ENCODE data around the gene HJV.

HJV gene

GRCh38 chr1:145978471-145978853 lies 43.1 kb downstream of the HJV start:
- peak overlapping the region; percentile 84 for H3K27ac ChIP-seq
- no peak for TF ChIP-seq CTCF (conservative IDR thresholded peaks at IDR 0.05)
- TF ChIP-seq ZFX (IDR thresholded peaks at IDR 0.05), result no peak

GRCh38 chr1:145977486-145978470 lies 43.8 kb downstream of the HJV start:
- H3K27ac ChIP-seq, result no peak overlapping the region; the same call in 1 of the 2 replicates
- TF ChIP-seq CTCF (conservative IDR thresholded peaks at IDR 0.05) (peak; percentile 90), ZFX (IDR thresholded peaks at IDR 0.05) (no peak)

- H3K27ac ChIP-seq, result no peak overlapping the region
- TF ChIP-seq ZFX (IDR thresholded peaks at IDR 0.05) (no peak), CTCF (conservative IDR thresholded peaks at IDR 0.05) (no peak)
Measured at GRCh38 chr1:145977016-145977415, 44.5 kb downstream of the HJV start.

- TF ChIP-seq ZFX (IDR thresholded peaks at IDR 0.05) (no peak), CTCF (conservative IDR thresholded peaks at IDR 0.05) (no peak)
- no peak overlapping the region for H3K27ac ChIP-seq
Measured at GRCh38 chr1:145975216-145975615, 46.3 kb downstream of the HJV start.

- TF ChIP-seq CTCF (conservative IDR thresholded peaks at IDR 0.05), result no peak
- TF ChIP-seq ZFX (IDR thresholded peaks at IDR 0.05), result no peak
- H3K27ac ChIP-seq, result no peak overlapping the region
Measured at GRCh38 chr1:145974721-145975120, 46.8 kb downstream of the HJV start.

- no peak for TF ChIP-seq CTCF (conservative IDR thresholded peaks at IDR 0.05)
- TF ChIP-seq ZFX (IDR thresholded peaks at IDR 0.05), result no peak
- H3K27ac ChIP-seq, result no peak overlapping the region
Measured at GRCh38 chr1:145972580-145972979, 49.0 kb downstream of the HJV start.
